H1 (cell line): ENCODE data around the gene PIAS4. TPM values are rescaled to one million over a fixed set of nuclear protein-coding genes. Genes with fewer than 3 reads are reported as not detected.

Source experiments
- CTCF ChIA-PET: fragments of 300-600 bp; sonication (Branson Sonifier 250); formaldehyde crosslinking; loops from one replicate; lab custom pipeline; 2021; ENCODE audit not compliant: partially characterized antibody; lab: Charles Lee
- POLR2A ChIA-PET: fragments of 300-600 bp; sonication (Branson Sonifier 250); formaldehyde crosslinking; loops from one replicate; lab custom pipeline; 2021; ENCODE audit warnings: inconsistent platforms; ENCODE audit not compliant: partially characterized antibody; lab: Charles Lee
- DNase-seq, 2 experiments: peaks; one replicate each; pipeline versions ENCODE4 v3.0.0 to v3.0.0-alpha.2; 2010 to 2022; ENCODE audit warnings: low spot score in 2 of 2, low read depth in 1 of 2, mixed read lengths in 1 of 2
- FAIRE-seq: peaks from 2 replicates; lab custom pipeline; 2011; peaks lifted over from hg19 to GRCh38; lab: Jason Lieb, UNC
- H2AFZ ChIP-seq: 2 replicates; pipeline ENCODE4 v1.8.1; 2012; ENCODE audit warnings: low read length, inconsistent platforms
- H2AK5ac ChIP-seq: 2 replicates; pipeline ENCODE4 v1.6.1; 2013; ENCODE audit warnings: low read depth, low read length
- H2BK120ac ChIP-seq: replicated peaks from 2 replicates; pipeline ENCODE3; 2013; ENCODE audit warnings: low read depth, low read length, inconsistent platforms
- H2BK12ac ChIP-seq: 2 replicates; pipeline ENCODE4 v1.6.1; 2013; ENCODE audit warnings: low read depth, low read length
- H2BK15ac ChIP-seq: 2 replicates; pipeline ENCODE4 v1.6.1; 2013; ENCODE audit warnings: low read length
- H2BK20ac ChIP-seq: 2 replicates; pipeline ENCODE4 v1.6.1; 2013; ENCODE audit warnings: low read length
- H2BK5ac ChIP-seq: 2 replicates; pipeline ENCODE4 v1.6.1; 2013; ENCODE audit warnings: low read depth, low read length
- H3K14ac ChIP-seq: 2 replicates; pipeline ENCODE4 v1.6.1; 2013; ENCODE audit warnings: inconsistent platforms; ENCODE audit not compliant: insufficient read length
- H3K18ac ChIP-seq: 2 replicates; pipeline ENCODE4 v1.6.1; 2013; ENCODE audit warnings: low read length; ENCODE audit errors: extremely low read depth
- H3K23ac ChIP-seq: 2 replicates; pipeline ENCODE4 v1.6.1; 2013; ENCODE audit warnings: inconsistent platforms; ENCODE audit not compliant: insufficient read length
- H3K23me2 ChIP-seq: 2 replicates; pipeline ENCODE4 v1.6.1; 2013; ENCODE audit warnings: low read depth, low read length
- H3K27ac ChIP-seq: 2 replicates; pipeline ENCODE4 v1.6.1; 2011; ENCODE audit warnings: low read depth, low read length, inconsistent platforms
- H3K27me3 ChIP-seq, 4 experiments: replicated peaks in 1 of 4; 1 replicate in 1 of 4; 2 replicates in 3 of 4; pipeline versions ENCODE4 v1.6.1 to v1.8.1; 2011 to 2013; ENCODE audit warnings: low read length in 3 of 4, mild to moderate bottlenecking in 3 of 4, inconsistent platforms in 2 of 4, mixed read lengths in 2 of 4, moderate library complexity in 1 of 4; ENCODE audit not compliant: control insufficient read depth in 3 of 4, insufficient read depth in 3 of 4; ENCODE audit errors: extremely low read depth in 1 of 4
- H3K36me3 ChIP-seq, 4 experiments: 2 replicates each; pipeline versions ENCODE4 v1.6.1 to v1.8.1; 2011 to 2013; ENCODE audit warnings: mild to moderate bottlenecking in 4 of 4, low read length in 3 of 4, moderate library complexity in 2 of 4, control low read depth in 1 of 4, inconsistent platforms in 1 of 4; ENCODE audit not compliant: insufficient read depth in 4 of 4, control insufficient read depth in 2 of 4
- H3K4ac ChIP-seq: replicated peaks from 2 replicates; pipeline ENCODE3; 2013; ENCODE audit warnings: low read length, low read depth, mixed read lengths, inconsistent platforms; ENCODE audit not compliant: insufficient read length
- H3K4me1 ChIP-seq, 4 experiments: replicated peaks in 1 of 4; 1 replicate in 1 of 4; 2 replicates in 3 of 4; pipeline versions ENCODE4 v1.6.1 to v1.8.1; 2011 to 2013; ENCODE audit warnings: low read length in 3 of 4, inconsistent platforms in 2 of 4, mixed read lengths in 1 of 4; ENCODE audit not compliant: insufficient read depth in 4 of 4, control insufficient read depth in 3 of 4
- H3K4me2 ChIP-seq, 2 experiments: 2 replicates each; pipeline versions ENCODE4 v1.6.1 to v1.8.1; 2011 to 2013; ENCODE audit warnings: low read depth in 2 of 2, low read length in 2 of 2, control low read depth in 1 of 2, inconsistent platforms in 1 of 2, mild to moderate bottlenecking in 1 of 2; ENCODE audit not compliant: insufficient read depth in 1 of 2
- H3K4me3 ChIP-seq, 4 experiments: fragments of 200-600, 300-600 bp in 1 of 4; sonication (generic), shearing (Covaris generic), sonication (Bioruptor Twin) in 1 of 4; 2 replicates each; pipeline versions ENCODE4 v1.5.1 to v1.8.1; 2011 to 2016; ENCODE audit warnings: low read length in 4 of 4, low read depth in 3 of 4, control low read depth in 2 of 4, inconsistent platforms in 2 of 4, mild to moderate bottlenecking in 2 of 4, mixed read lengths in 1 of 4, moderate library complexity in 1 of 4; ENCODE audit not compliant: insufficient read depth in 2 of 4; ENCODE audit errors: extremely low read depth in 1 of 4
- H3K56ac ChIP-seq: replicated peaks from 2 replicates; pipeline ENCODE3; 2013; ENCODE audit warnings: low read depth, mild to moderate bottlenecking, mixed read lengths, low read length, inconsistent platforms; ENCODE audit not compliant: insufficient read length
- H3K79me1 ChIP-seq: 2 replicates; pipeline ENCODE4 v1.6.1; 2013; ENCODE audit warnings: low read depth, low read length, control low read depth
- H3K79me2 ChIP-seq, 2 experiments: 2 replicates each; pipeline versions ENCODE4 v1.6.1 to v1.8.1; 2012 to 2013; ENCODE audit warnings: low read length in 2 of 2, mild to moderate bottlenecking in 2 of 2, inconsistent platforms in 1 of 2; ENCODE audit not compliant: insufficient read depth in 2 of 2, control insufficient read depth in 1 of 2
- H3K9ac ChIP-seq, 4 experiments: replicated peaks in 1 of 4; 1 replicate in 1 of 4; 2 replicates in 3 of 4; pipeline versions ENCODE4 v1.6.1 to v1.8.1; 2011 to 2013; ENCODE audit warnings: low read depth in 3 of 4, low read length in 3 of 4, control low read depth in 2 of 4, mild to moderate bottlenecking in 2 of 4, moderate library complexity in 2 of 4, inconsistent platforms in 1 of 4; ENCODE audit errors: extremely low read depth in 1 of 4
- H3K9me3 ChIP-seq, 2 experiments: 2 replicates each; pipeline versions ENCODE4 v1.6.1 to v1.8.1; 2012 to 2013; ENCODE audit warnings: mild to moderate bottlenecking in 2 of 2, moderate library complexity in 2 of 2, control low read depth in 1 of 2, inconsistent platforms in 1 of 2, low read depth in 1 of 2, low read length in 1 of 2, mixed read lengths in 1 of 2; ENCODE audit not compliant: insufficient read depth in 2 of 2
- H4K20me1 ChIP-seq, 2 experiments: replicated peaks in 1 of 2; 2 replicates each; pipeline versions ENCODE3 to v1.8.1; 2011 to 2013; ENCODE audit warnings: inconsistent platforms in 2 of 2, low read length in 2 of 2, mild to moderate bottlenecking in 1 of 2; ENCODE audit not compliant: insufficient read depth in 2 of 2, control insufficient read depth in 1 of 2
- H4K5ac ChIP-seq: 2 replicates; pipeline ENCODE4 v1.6.1; 2013; ENCODE audit warnings: low read length, low read depth, mixed read lengths, inconsistent platforms; ENCODE audit not compliant: insufficient read length
- H4K8ac ChIP-seq: 2 replicates; pipeline ENCODE4 v1.8.0; 2013; ENCODE audit warnings: mild to moderate bottlenecking, moderate library complexity, low read length, inconsistent platforms; ENCODE audit not compliant: insufficient read depth; ENCODE audit errors: extremely low read depth
- H4K91ac ChIP-seq: replicated peaks from 2 replicates; pipeline ENCODE3; 2013; ENCODE audit warnings: low read length, mixed read lengths, inconsistent platforms; ENCODE audit not compliant: insufficient read length
- CBX5 ChIP-seq: fragments of 300-800, 300-1000 bp; sonication (generic); IDR thresholded peaks from 2 replicates; pipeline ENCODE4 v1.7.1; 2016; ENCODE audit warnings: antibody characterized with exemption, low read length, low read depth
- CTCF ChIP-seq, 3 experiments: IDR thresholded peaks; 1 replicate in 2 of 3; 2 replicates in 1 of 3; pipeline versions ENCODE4 v1.5.1 to v1.6.1; 2011; ENCODE audit warnings: low read length in 3 of 3, mild to moderate bottlenecking in 3 of 3, inconsistent platforms in 2 of 3, low read depth in 1 of 3, moderate library complexity in 1 of 3; ENCODE audit not compliant: insufficient read depth in 1 of 3; ENCODE audit errors: control extremely low read depth in 1 of 3
- EP300 ChIP-seq, 2 experiments: IDR thresholded peaks; 1 replicate in 1 of 2; 2 replicates in 1 of 2; pipeline ENCODE4 v1.6.1; 2011 to 2012; ENCODE audit warnings: low read depth in 2 of 2, low read length in 2 of 2, mild to moderate bottlenecking in 2 of 2, borderline replicate concordance in 1 of 2, inconsistent platforms in 1 of 2, moderate library complexity in 1 of 2
- GABPA ChIP-seq: IDR thresholded peaks from 2 replicates; pipeline ENCODE4 v1.6.1; 2011; ENCODE audit warnings: mild to moderate bottlenecking, low read length, moderate library complexity, borderline replicate concordance; ENCODE audit not compliant: insufficient read depth
- GTF2F1 ChIP-seq: IDR thresholded peaks from 2 replicates; pipeline ENCODE4 v1.6.1; 2012; ENCODE audit warnings: low read depth, low read length, improper control_type of control experiment, borderline replicate concordance
- JUN ChIP-seq: IDR thresholded peaks from 2 replicates; pipeline ENCODE4 v1.6.1; 2011; ENCODE audit warnings: low read depth, mild to moderate bottlenecking, improper control_type of control experiment, low read length
- POLR2AphosphoS5 ChIP-seq: IDR thresholded peaks from 2 replicates; pipeline ENCODE4 v1.6.1; 2011; ENCODE audit warnings: low read depth, low read length
- SIX5 ChIP-seq: IDR thresholded peaks from 2 replicates; pipeline ENCODE4 v1.6.1; 2011; ENCODE audit warnings: mild to moderate bottlenecking, low read depth, low read length
- TAF1 ChIP-seq: IDR thresholded peaks from 2 replicates; pipeline ENCODE4 v1.6.1; 2011; ENCODE audit warnings: mild to moderate bottlenecking, low read depth, low read length
- WGBS, 2 experiments: shearing (Covaris generic) in 1 of 2; methylation state at CpG; one replicate each; pipeline versions ENCODE4 v1.1.6 to v1.1.7; 2013 to 2015; ENCODE audit warnings: low lambda C conversion rate in 2 of 2, mixed read lengths in 2 of 2, inconsistent platforms in 1 of 2, low coverage in 1 of 2, missing lambda C conversion rate in 1 of 2; ENCODE audit not compliant: insufficient replicate concordance in 2 of 2, insufficient coverage in 1 of 2, insufficient read length in 1 of 2; ENCODE audit errors: extremely low coverage in 1 of 2, missing lambda C conversion rate in 1 of 2; 5-methylcytosine and 5-hydroxymethylcytosine counted together
- polyA plus RNA-seq, 7 experiments: library from polyadenylated mRNA; depleted of rRNA in 3 of 7; stranded (reverse) in 5 of 7; unstranded in 2 of 7; fragments of >200 nt in 5 of 7; fragments of 200-250 nt in 2 of 7; gene quantifications; 1 replicate in 5 of 7; 2 replicates in 1 of 7; 4 replicates in 1 of 7; pipeline versions ENCODE4 v1.2.1 to v1.2.3, GENCODE V29; 2011 to 2013; ENCODE audit warnings: missing spikeins in 2 of 7, mixed read lengths in 2 of 7
- total RNA-seq: library from RNA; stranded (reverse); fragmentation: NEBNext Ultra II Directional; extraction: Animal tissue kit (Norgen Biotek cat#: 25700); gene quantifications from 2 replicates; pipeline ENCODE4 v1.2.1, GENCODE V29; 2021

The PIAS4 gene
- total and polyA plus RNA-seq, 2 of the 8 experiments (the other 6 are each of a cell fraction or from before 2014, with no cell fraction given), result 30.2 to 51.4 TPM

GRCh38 chr19:4077007-4077374, 69.5 kb downstream of the PIAS4 start:
- ChIA-PET POLR2A (interaction anchor here (1.2 to 3.0 kb wide), 8 partner anchors 10 to 95 kb away, joined by 3 to 22 read pairs (median 6); partner anchors contain the start of gene EEF2), CTCF (interaction anchor here (0.5 to 1.1 kb wide), 5 partner anchors 10 to 111 kb away, joined by 3 to 4 read pairs (median 3); no protein-coding TSS in a partner anchor)
- Histone ChIP-seq H3K4me3 (no peak overlapping the region), H3K14ac (no peak overlapping the region), H3K79me2 (no peaks in the 10 kb centered on the region), H2BK12ac (peak overlapping the region; percentile 95; the same call in 1 of the 2 replicates), H3K79me1 (no peaks in the 10 kb centered on the region), H4K8ac (no peak overlapping the region), H3K36me3 (no peaks in the 10 kb centered on the region), H4K91ac (peak overlapping the region; percentile 91), H3K9ac (no peak overlapping the region), H4K20me1 (no peaks in the 10 kb centered on the region), H3K4me2 (no peak overlapping the region), H3K9me3 (no peaks in the 10 kb centered on the region), H3K27ac (no peak overlapping the region), H2BK15ac (no peak overlapping the region), H3K56ac (no peak overlapping the region), H3K27me3 (no peaks in the 10 kb centered on the region; a peak in 1 of 7 replicates), H2BK5ac (peak overlapping the region; percentile 82; the same call in 1 of the 2 replicates), H3K4ac (no peak overlapping the region), H3K18ac (no peak overlapping the region), H2BK120ac (peak overlapping the region; percentile 77), H2BK20ac (no peak overlapping the region), H2AFZ (peak overlapping the region; percentile 77; the same call in 1 of the 2 replicates), H3K4me1 (peaks cover 0 to 13% (median 7%) of the 10 kb centered on the region in 4 experiments; a peak in 5 of 7 replicates), H2AK5ac (no peak overlapping the region), H3K23me2 (peaks cover 4% of the 10 kb centered on the region; the same call in 1 of the 2 replicates), H3K23ac (no peak overlapping the region), H4K5ac (no peak overlapping the region)
- DNase-seq (no peak), FAIRE-seq (no peak)
- WGBS, 2 experiments, result 61% methylated on average over 3 of the region's 3 CpGs; no CpG with 5 or more reads in 1 of the 2 experiments
- no peak for TF ChIP-seq JUN
- no peak for TF ChIP-seq GABPA
- TF ChIP-seq SIX5, result no peak
- TF ChIP-seq CBX5, result no peak
- no peak for TF ChIP-seq TAF1
- no peak for TF ChIP-seq CTCF (IDR thresholded peaks at IDR 0.05; ENCODE audit: control extremely low read depth in 1 of 3, insufficient read depth in 1 of 3, low read depth in 1 of 3, low read length in 3 of 3)
- no peak for TF ChIP-seq EP300 (IDR thresholded peaks at IDR 0.05; ENCODE audit: borderline replicate concordance in 1 of 2, low read depth in 2 of 2, low read length in 2 of 2)
- no peak for TF ChIP-seq GTF2F1
- TF ChIP-seq POLR2AphosphoS5, result no peak
